Activated CD4-positive, CD25-positive, alpha-beta regulatory T cell treated with anti-CD3 and anti-CD28 coated beads, Interleukin-2, amount 50 U/mL, for 16 hours (primary cell): ENCODE measurements around the gene ENOX1.

Source experiments
- DNase-seq: peaks from one replicate; pipeline ENCODE4 v3.0.0-alpha.2; 2020; ENCODE audit warnings: low read depth, low spot score

ENOX1 gene

GRCh38 chr13:43608400-43609137 is 178.2 kb downstream of the ENOX1 start:
- DNase-seq: no peak

GRCh38 chr13:43597599-43597945 is 189.2 kb downstream of the ENOX1 start:
- no peak for DNase-seq

- no peak for DNase-seq
These were observed 189.7 kb downstream of the ENOX1 start for GRCh38 chr13:43596924-43597598.

- DNase-seq: no peak
These were observed 190.8 kb downstream of the ENOX1 start for GRCh38 chr13:43596006-43596405.

GRCh38 chr13:43587376-43587775 is 199.4 kb downstream of the ENOX1 start:
- DNase-seq: no peak

- DNase-seq: no peak
These were observed 202.0 kb downstream of the ENOX1 start for GRCh38 chr13:43584751-43585150.

- DNase-seq: no peak
These were observed 203.5 kb downstream of the ENOX1 start for GRCh38 chr13:43583321-43583720.

- DNase-seq: no peak
These were observed 206.5 kb downstream of the ENOX1 start for GRCh38 chr13:43580280-43580679.

GRCh38 chr13:43579321-43579720 is 207.5 kb downstream of the ENOX1 start:
- DNase-seq: no peak

GRCh38 chr13:43574605-43575004 is 212.2 kb downstream of the ENOX1 start:
- no peak for DNase-seq

- no peak for DNase-seq
These were observed 212.8 kb downstream of the ENOX1 start for GRCh38 chr13:43573802-43574514.

- no peak for DNase-seq
These were observed 213.4 kb downstream of the ENOX1 start for GRCh38 chr13:43573361-43573740.

- DNase-seq: no peak
These were observed 214.0 kb downstream of the ENOX1 start for GRCh38 chr13:43572656-43573360.

GRCh38 chr13:43569658-43570057 is 217.1 kb downstream of the ENOX1 start:
- DNase-seq: no peak

- no peak for DNase-seq
These were observed 219.2 kb downstream of the ENOX1 start for GRCh38 chr13:43567608-43568007.

- DNase-seq: no peak
These were observed 221.8 kb downstream of the ENOX1 start for GRCh38 chr13:43564952-43565351.

GRCh38 chr13:43561081-43561480 is 225.7 kb downstream of the ENOX1 start:
- DNase-seq: no peak

GRCh38 chr13:43558939-43559338 is 227.8 kb downstream of the ENOX1 start:
- no peak for DNase-seq

- DNase-seq: no peak
These were observed 228.4 kb downstream of the ENOX1 start for GRCh38 chr13:43558326-43558725.

- no peak for DNase-seq
These were observed 231.1 kb downstream of the ENOX1 start for GRCh38 chr13:43555667-43556066.

- no peak for DNase-seq
These were observed 234.8 kb downstream of the ENOX1 start for GRCh38 chr13:43551897-43552456.

- DNase-seq: no peak
These were observed 240.0 kb downstream of the ENOX1 start for GRCh38 chr13:43546816-43547215.
